Femur (tissue), 1 donor: Measurements from ENCODE around the gene KLHL29.

ENCODE experiments used
- DNase-seq: peaks from one replicate; pipeline ENCODE4 v3.0.0-alpha.2; 2017

The KLHL29 gene

DNA sequence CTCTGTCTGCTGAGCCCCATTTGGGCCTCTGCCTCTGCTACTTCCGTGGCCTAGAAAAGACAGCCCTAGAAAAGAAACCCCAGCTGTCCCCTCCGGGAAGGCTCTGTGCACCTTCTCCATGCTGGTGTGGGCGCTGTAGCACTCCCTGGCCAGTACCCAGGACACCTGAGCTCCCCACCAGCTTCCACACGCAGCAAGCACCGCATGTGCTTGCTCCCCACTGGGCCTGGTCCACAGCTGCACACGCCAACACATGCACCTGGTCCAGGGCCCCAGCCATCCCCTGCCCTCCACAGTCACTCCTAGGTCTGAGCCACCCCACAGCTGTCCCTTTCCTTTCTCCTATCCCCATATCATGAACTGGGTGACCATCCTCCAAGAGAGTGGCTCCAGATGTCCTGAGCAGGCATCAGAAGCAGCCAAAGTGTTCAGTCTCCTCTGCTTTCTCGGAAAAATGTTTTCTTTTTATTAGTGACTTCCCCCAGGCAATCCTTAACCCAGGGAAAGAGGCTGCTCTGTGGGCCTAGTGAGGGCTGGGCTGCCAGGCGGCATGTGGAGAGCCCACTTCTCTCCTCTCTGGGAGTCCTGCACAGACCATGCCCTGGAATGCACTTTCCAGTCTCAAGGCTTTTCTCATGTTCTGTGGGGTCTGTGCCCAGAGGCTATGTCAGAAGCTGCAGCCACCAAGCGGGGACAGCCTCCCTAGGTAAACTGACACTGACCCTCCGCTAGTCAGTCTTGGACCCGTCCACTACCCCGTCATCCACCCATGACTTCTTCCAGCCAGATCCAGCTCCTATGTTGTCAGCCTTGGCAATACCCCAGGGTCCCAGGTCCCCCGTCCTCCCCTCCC, 133.7 kb downstream of the KLHL29 start:
- DNase-seq = no peak

GRCh38 chr2:23519334-23519651, 134.3 kb downstream of the KLHL29 start:
- DNase-seq = peak; percentile 77

- DNase-seq = no peak
These were observed 135.3 kb downstream of the KLHL29 start for GRCh38 chr2:23520256-23520655.

DNA sequence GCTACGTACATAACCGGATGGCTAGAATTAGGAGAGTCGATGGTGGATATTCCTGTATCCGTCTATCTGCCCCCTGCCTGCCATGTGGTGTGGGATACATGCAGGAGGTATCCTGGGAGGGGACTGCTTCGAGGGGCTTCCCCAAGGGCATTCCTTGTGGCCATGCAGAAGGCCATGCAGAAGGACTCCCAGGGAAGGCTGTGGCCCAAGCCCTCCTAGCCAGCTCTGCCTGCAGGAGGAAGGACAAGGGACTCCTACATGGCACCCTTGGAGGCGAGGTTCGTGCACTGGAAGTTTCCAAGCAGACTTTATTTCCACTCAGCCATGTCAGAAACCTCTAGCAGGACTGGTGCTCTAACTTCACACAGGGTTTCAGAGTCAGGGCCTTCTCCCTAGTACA, 136.1 kb downstream of the KLHL29 start:
- DNase-seq = no peak

DNA sequence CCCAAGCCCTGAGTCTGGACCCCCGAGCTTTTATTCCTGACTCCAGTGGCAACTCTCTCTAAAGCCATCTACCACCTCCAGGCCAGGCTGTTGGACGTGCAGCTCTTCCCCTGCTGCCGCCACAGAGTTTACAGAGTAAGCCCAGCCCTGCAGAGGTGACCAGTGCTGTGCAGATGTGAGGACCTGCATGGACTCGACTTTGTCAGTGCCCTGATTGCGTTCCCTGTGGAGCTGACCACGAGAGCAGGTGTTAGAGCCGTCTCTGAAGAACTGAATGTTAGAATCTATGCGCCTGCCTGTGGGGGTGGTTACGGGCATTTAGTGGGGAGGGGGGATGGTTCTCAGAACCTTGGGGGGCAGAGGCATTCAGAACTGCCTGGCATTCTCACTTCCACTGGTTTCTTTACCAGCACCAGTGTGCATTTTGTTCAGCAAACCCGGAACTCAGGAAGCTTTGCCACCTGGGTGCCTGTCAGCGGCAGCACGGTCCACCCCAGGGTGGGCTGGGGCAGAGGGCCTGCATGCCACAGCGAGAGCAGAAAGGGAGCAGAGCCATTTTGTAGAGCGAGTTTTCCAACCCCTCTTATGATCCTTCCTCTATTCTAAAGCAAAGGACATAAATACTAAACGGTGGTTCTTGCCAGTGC, 137.9 kb downstream of the KLHL29 start:
- DNase-seq = no peak

GRCh38 chr2:23523373-23524260, 138.6 kb downstream of the KLHL29 start:
- peak; percentile 60 for DNase-seq

- DNase-seq = peak; percentile 83
These were observed 139.3 kb downstream of the KLHL29 start for GRCh38 chr2:23524261-23524706.

GRCh38 chr2:23525137-23525765, 140.3 kb downstream of the KLHL29 start:
- DNase-seq = no peak

DNA sequence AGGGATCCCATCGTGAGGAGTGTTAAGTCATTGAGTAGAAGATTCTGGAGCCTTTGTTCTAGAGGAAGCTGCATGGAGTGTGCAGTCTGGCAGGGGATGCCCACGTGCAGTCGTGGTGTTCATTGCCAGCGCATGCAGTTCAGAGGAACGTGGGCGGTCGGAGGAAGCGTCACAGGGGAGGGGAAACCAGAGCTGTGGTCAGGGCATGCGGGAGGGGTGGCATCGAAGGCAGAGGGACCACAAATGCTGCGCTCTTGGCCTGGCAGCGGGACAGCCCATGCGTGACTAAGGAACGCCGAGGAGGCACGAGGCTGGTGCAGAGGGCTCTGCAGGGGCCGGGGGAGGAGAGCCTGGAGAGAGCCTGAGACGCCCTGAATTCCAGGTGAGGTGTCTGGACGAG, 141.1 kb downstream of the KLHL29 start:
- no peak for DNase-seq

- DNase-seq = no peak
These were observed 142.1 kb downstream of the KLHL29 start for GRCh38 chr2:23526835-23527790.

DNA sequence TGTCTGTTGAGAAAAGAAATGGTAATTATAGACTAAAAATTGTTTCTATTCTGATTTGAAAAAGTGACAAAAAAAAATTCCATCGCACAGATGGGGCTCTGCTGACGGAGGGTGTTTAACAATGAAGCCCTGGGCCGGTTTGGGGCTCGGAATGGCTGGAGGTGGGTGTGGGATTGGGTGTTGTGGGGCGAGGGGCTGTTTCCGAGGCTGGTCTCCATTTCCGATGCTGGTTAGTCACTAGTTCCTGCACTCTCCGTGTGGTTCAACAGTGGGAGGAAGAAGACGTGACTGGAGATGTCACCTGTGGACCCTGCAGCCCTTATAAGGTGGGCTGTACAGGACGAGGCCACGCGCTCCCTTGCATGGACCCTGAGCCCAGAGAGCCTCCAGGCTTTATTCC, 143.2 kb downstream of the KLHL29 start:
- no peak for DNase-seq

DNA sequence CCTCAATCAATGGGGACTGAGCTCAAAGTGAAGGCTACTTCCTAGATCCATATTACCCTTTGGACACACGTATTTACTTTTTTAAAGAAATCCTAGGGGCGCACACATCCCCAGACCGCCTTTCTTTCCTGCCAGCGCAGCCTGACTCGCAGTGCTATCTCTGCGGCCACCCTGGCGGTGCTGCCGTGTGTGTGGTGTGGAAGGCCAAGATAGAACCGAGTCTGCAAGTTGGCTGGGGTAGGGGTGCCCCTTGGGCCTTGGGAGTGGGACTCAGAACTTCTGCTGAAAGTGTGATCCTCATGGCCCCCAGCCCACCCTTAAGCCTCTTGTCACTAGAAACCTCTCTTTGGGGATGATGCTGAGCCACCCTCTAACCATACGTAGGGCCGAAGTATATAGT, 143.7 kb downstream of the KLHL29 start:
- no peak for DNase-seq

DNA sequence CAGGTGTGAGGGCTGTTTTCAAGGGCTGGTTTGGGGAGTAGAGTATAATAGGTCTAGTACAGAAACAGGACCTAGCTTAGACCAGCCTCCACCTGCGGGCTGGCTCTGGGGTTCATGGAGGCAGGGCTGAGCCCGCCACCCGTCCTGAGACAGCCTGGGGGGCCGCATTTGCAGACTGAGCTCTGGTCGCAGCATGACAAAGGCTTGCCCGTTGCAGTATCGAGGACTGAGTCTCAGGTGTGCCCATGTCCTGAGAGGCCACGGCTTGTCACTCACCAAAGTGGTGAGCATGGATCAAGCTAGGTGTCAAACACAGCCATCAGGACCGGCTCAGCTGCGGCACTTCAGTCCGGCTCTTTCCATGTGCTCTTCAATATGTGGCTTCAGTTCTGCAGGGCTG, 144.7 kb downstream of the KLHL29 start:
- DNase-seq = no peak

DNA sequence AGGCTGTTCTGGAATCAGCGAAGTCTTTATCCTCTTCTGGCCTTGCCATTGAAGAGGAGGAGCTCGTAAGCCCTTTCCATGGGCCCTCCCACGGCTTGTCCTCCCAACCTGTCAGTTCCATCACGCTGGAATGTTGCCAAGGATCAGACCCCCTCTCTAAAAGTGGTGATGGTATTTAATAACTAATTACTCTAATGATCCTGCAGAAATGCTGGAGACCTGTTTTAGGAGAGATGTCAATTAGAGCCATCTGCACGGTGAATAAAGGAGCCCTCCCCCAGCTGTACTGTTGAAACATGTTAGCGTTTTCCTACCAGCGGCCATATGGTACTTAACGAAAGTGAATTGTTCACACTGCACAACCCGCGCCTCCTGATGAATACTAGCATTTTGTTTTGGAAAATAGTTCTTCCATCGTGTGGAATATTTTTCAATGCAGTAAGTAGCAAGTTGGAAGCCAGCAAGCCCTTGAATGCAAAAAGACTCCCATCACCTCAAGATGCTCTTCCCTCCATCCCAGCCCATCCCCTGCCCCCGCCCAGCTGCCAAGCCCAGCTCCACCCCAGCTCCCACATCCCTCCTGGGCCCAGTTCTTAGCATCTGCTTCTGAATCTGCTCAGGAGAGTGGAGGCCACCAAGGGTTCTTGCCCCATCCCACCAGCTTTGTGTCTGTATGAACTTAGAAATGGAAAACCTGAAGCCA, 145.4 kb downstream of the KLHL29 start:
- no peak for DNase-seq

- no peak for DNase-seq
These were observed 145.9 kb downstream of the KLHL29 start for GRCh38 chr2:23530909-23531276.

DNA sequence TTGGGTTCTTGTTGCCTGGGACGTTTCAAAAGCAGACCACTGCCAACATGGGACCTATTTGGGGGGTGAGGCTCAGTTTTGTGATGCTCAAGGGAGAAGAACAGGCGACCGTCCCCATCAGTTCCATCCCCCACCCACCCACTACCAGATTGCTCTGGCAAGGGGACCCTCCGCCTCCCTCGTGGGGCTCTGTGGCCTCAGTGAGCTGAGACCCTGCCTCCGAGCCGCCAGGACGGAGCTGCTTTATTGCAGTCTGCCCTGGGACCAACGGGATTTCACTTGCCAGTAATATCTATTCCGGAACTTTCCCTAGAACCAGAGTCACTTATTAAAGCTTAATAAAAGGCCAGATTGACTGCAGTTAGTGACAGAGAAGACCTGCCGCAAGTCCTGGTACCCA, 146.3 kb downstream of the KLHL29 start:
- DNase-seq = no peak

- no peak for DNase-seq
These were observed 146.9 kb downstream of the KLHL29 start for GRCh38 chr2:23531881-23532280.

- DNase-seq = peak; percentile 75
These were observed 147.7 kb downstream of the KLHL29 start for GRCh38 chr2:23532391-23533337.

DNA sequence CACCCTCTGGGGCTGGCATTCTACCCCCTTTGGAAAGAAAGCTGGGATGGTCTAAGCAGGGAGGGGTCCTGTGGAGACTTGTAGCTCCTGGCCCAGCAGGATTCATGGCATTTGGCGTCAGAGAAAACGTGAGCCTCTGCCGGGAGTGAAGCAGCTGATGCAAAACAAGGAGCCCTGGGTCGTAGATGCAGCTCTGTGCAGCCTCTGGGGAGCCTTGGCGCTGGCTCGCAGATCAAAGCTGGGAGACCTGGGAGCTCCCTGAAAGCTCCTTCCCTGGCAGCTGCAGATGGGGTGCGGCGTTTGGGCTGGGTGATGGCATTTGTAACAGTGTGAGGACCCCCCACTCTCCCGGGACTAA, 148.3 kb downstream of the KLHL29 start:
- DNase-seq = no peak

- no peak for DNase-seq
These were observed 149.8 kb downstream of the KLHL29 start for GRCh38 chr2:23534771-23535170.
